ENCODE data around the gene ATP11A. TPM values are rescaled to one million over a fixed set of nuclear protein-coding genes. Genes with fewer than 3 reads are reported as not detected.

The ATP11A gene
- total RNA-seq, 4 donors from 2014 or later, result 23.3 to 35.5 (median 31.1) TPM

- intact Hi-C loops (cut with DNase I; ENCODE audit: low total_unique reads), result no loop called here
- TF ChIP-seq POLR2A (IDR thresholded peaks at IDR 0.05) (no peak), CTCF (IDR thresholded peaks at IDR 0.05) (no peak)
- DNase-seq (ENCODE audit: low spot score in 2 of 2), result no peak
- no peak overlapping the region for H3K4me3 ChIP-seq (ENCODE audit: low read depth, poor library complexity, severe bottlenecking)
- 96 to 98% methylated on average over 17 of the region's 17 CpGs for WGBS, 2 donors
Measured at GRCh38 chr13:112723771-112724170, 33.9 kb downstream of the ATP11A start.

DNA sequence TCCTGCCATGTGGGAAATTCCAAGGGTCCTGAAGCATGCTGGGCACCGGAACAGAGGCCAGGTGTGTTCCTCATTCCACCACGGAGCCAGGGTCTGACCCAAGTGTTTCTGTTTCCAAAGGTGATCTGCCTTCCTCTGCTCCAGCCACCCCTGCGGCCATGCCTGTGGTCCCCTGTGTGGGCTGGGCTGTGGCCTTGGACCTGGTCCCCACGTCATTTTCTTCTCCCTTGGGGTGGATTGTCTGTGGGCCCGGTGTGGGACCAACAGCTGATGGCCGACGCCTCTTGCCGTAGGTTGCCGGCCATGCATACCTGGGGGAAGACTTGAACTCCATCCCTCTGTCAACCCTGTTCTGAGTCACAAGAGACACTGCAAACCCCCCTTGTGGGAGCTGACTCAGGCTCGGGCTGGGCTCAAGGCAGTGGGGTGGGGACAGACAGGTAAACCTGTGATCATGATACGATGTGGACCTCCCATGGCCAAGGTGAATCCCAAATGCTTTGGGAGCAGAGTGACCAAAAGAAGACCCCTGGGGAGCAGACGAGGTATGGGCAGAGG is 35.0 kb downstream of the ATP11A start:
- DNase-seq (ENCODE audit: low spot score in 2 of 2), result no peak
- no peak for TF ChIP-seq POLR2A (IDR thresholded peaks at IDR 0.05)
- no peak for TF ChIP-seq CTCF (IDR thresholded peaks at IDR 0.05)
- no peak overlapping the region for H3K4me3 ChIP-seq (ENCODE audit: low read depth, poor library complexity, severe bottlenecking)
- 80 to 89% methylated on average over 11 to 12 of the region's 12 CpGs for WGBS, 2 donors
- intact Hi-C loops (cut with DNase I; ENCODE audit: low total_unique reads), result no loop called here

GRCh38 chr13:112725346-112726015 is 35.6 kb downstream of the ATP11A start:
- H3K4me3 ChIP-seq (ENCODE audit: low read depth, poor library complexity, severe bottlenecking), result no peak overlapping the region
- intact Hi-C loops (cut with DNase I; ENCODE audit: low total_unique reads), result no loop called here
- DNase-seq (ENCODE audit: low spot score in 2 of 2), result no peak
- TF ChIP-seq POLR2A (IDR thresholded peaks at IDR 0.05) (no peak), CTCF (IDR thresholded peaks at IDR 0.05) (no peak)
- 51 to 63% methylated on average over 18 of the region's 18 CpGs for WGBS, 2 donors

- DNase-seq (ENCODE audit: low spot score in 2 of 2), result no peak
- intact Hi-C loops (cut with DNase I; ENCODE audit: low total_unique reads), result no loop called here
- TF ChIP-seq POLR2A (IDR thresholded peaks at IDR 0.05) (no peak), CTCF (IDR thresholded peaks at IDR 0.05) (no peak)
- WGBS, 2 donors, result 60 to 67% methylated on average over 17 of the region's 17 CpGs
- H3K4me3 ChIP-seq (ENCODE audit: low read depth, poor library complexity, severe bottlenecking), result no peak overlapping the region
Measured at GRCh38 chr13:112726016-112726767, 36.4 kb downstream of the ATP11A start.

- DNase-seq (ENCODE audit: low spot score in 2 of 2), result no peak
- 86 to 90% methylated on average over 17 of the region's 17 CpGs for WGBS, 2 donors
- intact Hi-C loops (cut with DNase I; ENCODE audit: low total_unique reads), result no loop called here
- TF ChIP-seq CTCF (IDR thresholded peaks at IDR 0.05), result no peak
- TF ChIP-seq POLR2A (IDR thresholded peaks at IDR 0.05), result no peak
- no peak overlapping the region for H3K4me3 ChIP-seq (ENCODE audit: low read depth, poor library complexity, severe bottlenecking)
Measured at GRCh38 chr13:112727581-112727980, 37.7 kb downstream of the ATP11A start.
